DOHH2 (cell line): Measurements from ENCODE around the gene PITPNC1.

Experiments
- CTCF ChIP-seq: fragments of 200-600 bp; sonication (generic); IDR thresholded peaks from one replicate; pipeline ENCODE4 v1.5.1; 2014; ENCODE audit warnings: antibody characterized with exemption, mild to moderate bottlenecking, low read depth, low read length; ENCODE audit not compliant: poor library complexity, severe bottlenecking
- EZH2phosphoT487 ChIP-seq: fragments of 200-600 bp; sonication (generic); IDR thresholded peaks from 2 replicates; pipeline ENCODE4 v1.6.1; 2017; ENCODE audit warnings: borderline replicate concordance, mild to moderate bottlenecking, antibody characterized with exemption, low read length, moderate library complexity, mixed read lengths

GRCh38 chr17:67488161-67488560, 111.1 kb downstream of the PITPNC1 start:
- TF ChIP-seq EZH2phosphoT487 (no peak), CTCF (no peak)
